MM.1S (cell line): ENCODE results near the gene IGFBP2.
A peak's percentile ranks its signal among the peaks of the same experiment; 100 is the strongest.

Experiments
- CTCF ChIP-seq: fragments of 300-600 bp; sonication (generic); IDR thresholded peaks from 2 replicates; pipeline ENCODE4 v1.5.1; 2016; ENCODE audit warnings: antibody characterized with exemption, low read length, mixed read lengths
- EZH2 ChIP-seq: fragments of 300-600 bp; sonication (generic); optimal IDR thresholded peaks from 2 replicates; pipeline ENCODE3; 2017; ENCODE audit warnings: low read depth, mild to moderate bottlenecking, antibody characterized with exemption, low read length, mixed read lengths
- EZH2phosphoT487 ChIP-seq: fragments of 300-600 bp; sonication (generic); IDR thresholded peaks from 2 replicates; pipeline ENCODE4 v1.6.1; 2018; ENCODE audit warnings: antibody characterized with exemption, low read length

GRCh38 chr2:216661639-216662375 lies 28.6 kb downstream of the IGFBP2 start:
- TF ChIP-seq CTCF (0 out of 2 replicates have a peak, but pooled peaks have one; percentile 6), EZH2 (no peak), EZH2phosphoT487 (no peak)
